GM12864 (cell line): ENCODE data around the gene LRRC4C.

Experiments
- DNase-seq: peaks from one replicate; pipeline ENCODE4 v3.0.0-alpha.2; 2011; ENCODE audit warnings: low read depth
- H3K4me3 ChIP-seq: 2 replicates; pipeline ENCODE4 v1.5.1; 2011; ENCODE audit warnings: mild to moderate bottlenecking, low read depth, low read length, control low read depth
- CTCF ChIP-seq: IDR thresholded peaks from 2 replicates; pipeline ENCODE4 v1.5.1; 2011; ENCODE audit warnings: low read depth, mild to moderate bottlenecking, moderate library complexity, low read length, control low read depth, inconsistent platforms; ENCODE audit errors: missing control alignments

LRRC4C gene

GRCh38 chr11:40190294-40190693 lies 1269.2 kb downstream of the LRRC4C start:
- H3K4me3 ChIP-seq, result no peak overlapping the region
- TF ChIP-seq CTCF, result no peak

GRCh38 chr11:40188848-40189247 lies 1270.6 kb downstream of the LRRC4C start:
- no peak overlapping the region for H3K4me3 ChIP-seq
- DNase-seq, result no peak
- TF ChIP-seq CTCF, result no peak

More at GRCh38 chr11:40190294-40190693, 1269.2 kb downstream of the LRRC4C start:
- DNase-seq, result no peak

GRCh38 chr11:40187295-40187694 lies 1272.2 kb downstream of the LRRC4C start:
- H3K4me3 ChIP-seq, result no peak overlapping the region
- no peak for TF ChIP-seq CTCF
- no peak for DNase-seq

GRCh38 chr11:40186437-40187263 lies 1272.8 kb downstream of the LRRC4C start:
- no peak for DNase-seq
- TF ChIP-seq CTCF, result no peak
- H3K4me3 ChIP-seq, result no peak overlapping the region

GRCh38 chr11:40185793-40186192 lies 1273.7 kb downstream of the LRRC4C start:
- no peak for TF ChIP-seq CTCF
- no peak for DNase-seq
- H3K4me3 ChIP-seq, result no peak overlapping the region

- H3K4me3 ChIP-seq, result no peak overlapping the region
- no peak for TF ChIP-seq CTCF
- DNase-seq, result peak; percentile 4
Observed at GRCh38 chr11:40183073-40184064, 1276.1 kb downstream of the LRRC4C start.
